Right lobe of liver (tissue), 4 donors: Measurements from ENCODE around the gene PLCL1.

Source experiments
- CTCF ChIP-seq, 4 donors: fragments of 200-600 bp in 3 of 4; fragments of 450-650 bp in 1 of 4; IDR thresholded peaks; one replicate each; pipeline versions ENCODE4 v1.5.1 to v1.8.0; 2016 to 2022; ENCODE audit warnings: antibody characterized with exemption in 4 of 4, mild to moderate bottlenecking in 2 of 4
- POLR2A ChIP-seq: fragments of 450-650 bp; IDR thresholded peaks from one replicate; pipeline ENCODE4 v1.6.1; 2017; ENCODE audit warnings: antibody characterized with exemption, mild to moderate bottlenecking
- donor health status: DM: no; HTN: no; CAD: no.
- donor health status: DM: no; HTN: no; CAD: no.
- donor health status: DM: no; HTN: yes; CAD: no.

DNA sequence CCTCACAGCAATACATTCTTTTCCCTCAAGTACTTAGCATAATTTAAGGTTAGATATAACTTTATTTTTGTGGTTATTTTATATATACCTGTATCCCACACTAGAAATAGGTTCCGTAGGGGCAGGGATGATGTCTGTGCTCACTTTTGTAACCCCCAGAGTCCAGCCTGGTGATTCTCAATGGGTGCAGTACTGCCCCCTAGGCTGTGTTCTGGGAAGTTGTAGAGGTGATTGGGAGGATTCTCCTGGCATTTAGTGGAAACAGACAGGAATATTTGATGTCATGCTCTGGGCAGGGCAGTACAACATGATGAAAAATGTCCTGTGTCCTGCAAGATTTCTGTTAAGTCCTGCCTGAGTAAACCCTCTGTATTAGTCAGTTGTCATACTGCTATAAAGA lies 333.3 kb downstream of the PLCL1 start:
- TF ChIP-seq POLR2A, result no peak
- no peak for TF ChIP-seq CTCF (IDR thresholded peaks at IDR 0.05)
